Measurements from ENCODE around the gene HK1. TPM values are rescaled to one million over a fixed set of nuclear protein-coding genes. Genes with fewer than 3 reads are reported as not detected.
"Not testable (repeated sequence)": the region's sequence is repeated elsewhere in the genome, so short reads cannot be mapped to it uniquely, and the experiment has no call there.

HK1 gene
- total RNA-seq, 1 donor from 2014 or later = 61.3 TPM

DNA sequence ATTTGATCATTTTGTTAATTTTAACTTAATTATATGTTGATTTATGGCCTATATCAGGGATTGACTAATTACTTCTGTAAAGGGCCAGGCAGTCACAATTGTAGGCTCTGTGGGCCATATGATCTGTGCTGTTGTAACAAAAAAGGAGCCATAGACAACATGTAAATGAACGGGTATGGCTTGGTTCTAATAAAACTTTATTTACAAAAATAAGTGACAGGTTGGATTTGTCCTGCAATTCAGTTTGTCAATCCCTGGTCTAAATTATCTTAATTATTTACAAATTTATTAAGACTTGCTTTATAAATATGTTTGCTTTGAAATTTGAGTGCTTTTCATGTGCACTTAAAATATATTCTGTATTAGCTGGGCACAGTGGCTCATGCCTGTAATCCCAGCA, 2.9 kb upstream of the HK1 start:
- Mint-ChIP-seq H3K27me3 (ENCODE audit: unreplicated experiment) (no peaks in the 10 kb centered on the region), H3K36me3 (ENCODE audit: unreplicated experiment) (no peaks in the 10 kb centered on the region), H3K27ac (ENCODE audit: unreplicated experiment) (no peak overlapping the region), H3K4me3 (ENCODE audit: unreplicated experiment) (no peak overlapping the region), H3K4me1 (ENCODE audit: unreplicated experiment) (peaks cover 14% of the 10 kb centered on the region), H3K9me3 (ENCODE audit: unreplicated experiment) (peaks cover 9% of the 10 kb centered on the region)
- no peak for DNase-seq (ENCODE audit: extremely low spot score, unreplicated experiment)
- TF ChIP-seq, protein P1, sequence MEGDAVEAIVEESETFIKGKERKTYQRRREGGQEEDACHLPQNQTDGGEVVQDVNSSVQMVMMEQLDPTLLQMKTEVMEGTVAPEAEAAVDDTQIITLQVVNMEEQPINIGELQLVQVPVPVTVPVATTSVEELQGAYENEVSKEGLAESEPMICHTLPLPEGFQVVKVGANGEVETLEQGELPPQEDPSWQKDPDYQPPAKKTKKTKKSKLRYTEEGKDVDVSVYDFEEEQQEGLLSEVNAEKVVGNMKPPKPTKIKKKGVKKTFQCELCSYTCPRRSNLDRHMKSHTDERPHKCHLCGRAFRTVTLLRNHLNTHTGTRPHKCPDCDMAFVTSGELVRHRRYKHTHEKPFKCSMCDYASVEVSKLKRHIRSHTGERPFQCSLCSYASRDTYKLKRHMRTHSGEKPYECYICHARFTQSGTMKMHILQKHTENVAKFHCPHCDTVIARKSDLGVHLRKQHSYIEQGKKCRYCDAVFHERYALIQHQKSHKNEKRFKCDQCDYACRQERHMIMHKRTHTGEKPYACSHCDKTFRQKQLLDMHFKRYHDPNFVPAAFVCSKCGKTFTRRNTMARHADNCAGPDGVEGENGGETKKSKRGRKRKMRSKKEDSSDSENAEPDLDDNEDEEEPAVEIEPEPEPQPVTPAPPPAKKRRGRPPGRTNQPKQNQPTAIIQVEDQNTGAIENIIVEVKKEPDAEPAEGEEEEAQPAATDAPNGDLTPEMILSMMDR (IDR thresholded peaks at IDR 0.05) = no peak

DNA sequence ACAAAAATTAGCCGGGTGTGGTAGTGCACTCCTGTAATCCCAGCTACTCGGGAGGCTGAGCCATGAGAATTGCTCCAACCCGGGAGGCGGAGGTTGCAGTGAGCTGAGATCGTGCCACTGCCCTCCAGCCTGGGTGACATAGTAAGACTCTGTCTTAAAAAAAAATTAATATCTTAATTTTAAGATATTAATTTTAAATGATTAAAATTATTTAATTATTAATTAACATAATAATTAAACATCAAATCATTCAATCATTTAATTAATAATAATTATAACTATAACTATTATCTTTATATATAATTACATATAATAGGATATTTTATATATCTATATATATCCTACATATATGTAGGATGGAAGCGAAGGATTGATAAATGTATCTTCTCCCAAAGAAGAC, 1.8 kb upstream of the HK1 start:
- Mint-ChIP-seq H3K27ac (ENCODE audit: unreplicated experiment) (no peak overlapping the region), H3K36me3 (ENCODE audit: unreplicated experiment) (no peaks in the 10 kb centered on the region), H3K4me3 (ENCODE audit: unreplicated experiment) (no peak overlapping the region), H3K27me3 (ENCODE audit: unreplicated experiment) (no peaks in the 10 kb centered on the region), H3K4me1 (ENCODE audit: unreplicated experiment) (peaks cover 14% of the 10 kb centered on the region), H3K9me3 (ENCODE audit: unreplicated experiment) (peaks cover 9% of the 10 kb centered on the region)
- no peak for DNase-seq (ENCODE audit: extremely low spot score, unreplicated experiment)
- TF ChIP-seq, protein P1 (IDR thresholded peaks at IDR 0.05) = no peak

DNA sequence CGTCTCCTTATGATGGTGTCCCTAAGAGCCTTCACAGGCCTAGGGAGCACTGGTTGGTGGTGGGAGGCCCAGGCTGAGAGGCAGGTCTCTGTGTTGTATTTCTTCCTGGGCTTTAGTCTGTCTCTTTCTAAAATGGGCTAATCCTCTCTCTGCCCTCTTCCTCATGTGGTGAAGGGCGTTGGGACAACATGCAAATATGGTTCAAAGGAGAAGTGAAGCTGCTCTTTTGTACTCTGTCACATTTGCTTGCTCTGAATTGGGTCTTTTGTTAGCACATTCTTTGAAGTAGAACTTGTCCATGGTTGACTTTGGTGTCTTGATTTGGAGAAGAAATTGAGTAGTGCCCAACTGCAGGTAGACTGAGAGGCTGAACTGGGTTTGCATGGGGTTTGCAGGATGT, 814 bp downstream of the HK1 start:
- Mint-ChIP-seq H3K27me3 (ENCODE audit: unreplicated experiment) (no peaks in the 10 kb centered on the region), H3K4me1 (ENCODE audit: unreplicated experiment) (peaks cover 14% of the 10 kb centered on the region), H3K27ac (ENCODE audit: unreplicated experiment) (peak overlapping the region; percentile 75), H3K4me3 (ENCODE audit: unreplicated experiment) (no peak overlapping the region), H3K36me3 (ENCODE audit: unreplicated experiment) (no peaks in the 10 kb centered on the region), H3K9me3 (ENCODE audit: unreplicated experiment) (no peaks in the 10 kb centered on the region)
- DNase-seq (ENCODE audit: extremely low spot score, unreplicated experiment) = no peak
- TF ChIP-seq, protein P1 (IDR thresholded peaks at IDR 0.05) = no peak

DNA sequence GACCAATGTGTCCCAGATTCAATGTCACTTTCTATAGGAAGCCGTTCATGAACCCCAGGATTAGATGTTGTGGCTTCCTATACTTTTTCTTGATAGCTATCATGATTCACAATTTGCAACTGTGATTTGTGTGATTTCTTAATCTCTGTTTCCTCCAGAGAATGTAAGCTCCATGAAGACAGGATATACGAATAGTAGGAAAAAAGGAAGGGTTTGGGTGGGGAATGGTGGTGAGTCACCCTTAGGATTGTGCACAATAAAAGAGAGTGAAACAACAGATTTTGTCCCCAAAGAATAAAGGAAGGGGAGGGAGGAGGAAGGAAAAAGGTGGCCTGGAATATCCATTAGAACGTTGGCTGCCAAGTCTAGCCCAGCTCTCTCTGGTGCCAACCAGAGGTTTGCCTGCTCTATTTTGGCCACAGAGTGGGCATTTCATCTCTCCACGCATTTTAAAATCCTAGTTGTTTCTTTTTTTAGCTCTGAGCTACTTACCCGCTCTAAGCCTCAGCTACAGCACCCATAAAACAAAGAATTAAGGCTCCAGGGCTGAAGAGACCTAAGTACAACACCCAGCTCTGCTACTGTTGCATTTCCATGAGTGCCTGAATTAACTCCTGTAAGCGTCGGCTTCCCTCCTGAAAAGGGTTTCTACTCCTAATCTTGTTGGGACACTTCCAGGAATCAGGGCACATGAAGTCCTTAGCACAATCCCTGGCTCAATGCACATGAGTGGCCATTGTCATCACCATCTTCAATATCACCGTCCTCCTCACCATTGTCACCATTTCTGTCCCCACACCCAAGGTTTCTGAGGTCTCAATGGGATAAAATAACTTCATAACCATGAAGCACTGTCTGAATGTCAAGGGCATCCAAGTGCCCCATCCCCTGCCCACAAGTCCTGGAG, 3.5 kb downstream of the HK1 start:
- H3K27me3 Mint-ChIP-seq (ENCODE audit: unreplicated experiment) = peaks cover 9% of the 10 kb centered on the region
- DNase-seq (ENCODE audit: extremely low spot score, unreplicated experiment) = no peak

DNA sequence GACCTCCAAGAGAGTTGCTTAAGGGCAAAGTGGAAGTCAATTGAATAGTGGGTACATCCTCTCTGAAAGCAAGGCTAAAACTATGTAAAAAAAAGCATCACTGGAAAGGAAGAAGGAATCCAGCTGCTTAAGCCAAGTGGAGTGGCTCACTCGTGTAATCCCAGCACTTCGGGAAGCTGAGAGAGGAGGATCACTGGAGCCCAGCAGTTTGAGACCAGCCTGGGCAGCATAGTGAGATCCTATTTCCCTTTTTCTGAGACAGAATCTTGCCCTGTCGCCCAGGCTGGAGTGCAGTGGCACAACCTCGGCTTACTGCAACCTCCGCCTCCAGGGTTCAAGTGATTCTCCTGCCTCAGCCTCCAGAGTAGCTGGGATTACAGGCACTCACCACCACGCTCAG, 6.1 kb downstream of the HK1 start:
- H3K27ac Mint-ChIP-seq (ENCODE audit: unreplicated experiment); H3K4me1 Mint-ChIP-seq (ENCODE audit: unreplicated experiment); H3K9me3 Mint-ChIP-seq (ENCODE audit: unreplicated experiment): not testable (repeated sequence)

More for the DNA sequence above, 3.5 kb downstream of the HK1 start:
- TF ChIP-seq, protein P1 (IDR thresholded peaks at IDR 0.05) = no peak
- H3K4me1 Mint-ChIP-seq (ENCODE audit: unreplicated experiment) = peaks cover 14% of the 10 kb centered on the region
- H3K9me3 Mint-ChIP-seq (ENCODE audit: unreplicated experiment) = no peaks in the 10 kb centered on the region
- H3K27ac Mint-ChIP-seq (ENCODE audit: unreplicated experiment) = no peak overlapping the region
- no peak overlapping the region for H3K4me3 Mint-ChIP-seq (ENCODE audit: unreplicated experiment)
- no peaks in the 10 kb centered on the region for H3K36me3 Mint-ChIP-seq (ENCODE audit: unreplicated experiment)

More for the DNA sequence above, 6.1 kb downstream of the HK1 start:
- H3K27me3 Mint-ChIP-seq (ENCODE audit: unreplicated experiment) = peaks cover 20% of the 10 kb centered on the region
- DNase-seq (ENCODE audit: extremely low spot score, unreplicated experiment); H3K36me3 Mint-ChIP-seq (ENCODE audit: unreplicated experiment); H3K4me3 Mint-ChIP-seq (ENCODE audit: unreplicated experiment): not testable (repeated sequence)
